Measurements from ENCODE around the gene KRTAP10-10.
A peak's percentile ranks its signal among the peaks of the same experiment; 100 is the strongest.
"Not testable (repeated sequence)": the region's sequence is repeated elsewhere in the genome, so short reads cannot be mapped to it uniquely, and the experiment has no call there.

Gene KRTAP10-10

GRCh38 chr21:44603109-44603875, 33.9 kb upstream of the KRTAP10-10 start:
- DNase-seq (ENCODE audit: low read depth) = no peak

GRCh38 chr21:44603911-44604310, 33.2 kb upstream of the KRTAP10-10 start:
- DNase-seq (ENCODE audit: low read depth) = no peak

- DNase-seq (ENCODE audit: low read depth) = no peak
Measured at GRCh38 chr21:44606495-44606894, 30.7 kb upstream of the KRTAP10-10 start.

GRCh38 chr21:44609193-44609592, 28.0 kb upstream of the KRTAP10-10 start:
- DNase-seq (ENCODE audit: low read depth) = no peak

GRCh38 chr21:44610157-44610843, 26.9 kb upstream of the KRTAP10-10 start:
- not testable (repeated sequence) for DNase-seq (ENCODE audit: low read depth)

GRCh38 chr21:44611551-44611950, 25.6 kb upstream of the KRTAP10-10 start:
- no peak for DNase-seq (ENCODE audit: low read depth)

- DNase-seq (ENCODE audit: low read depth) = no peak
Measured at GRCh38 chr21:44612029-44612486, 25.1 kb upstream of the KRTAP10-10 start, which contains the start of gene KRTAP10-8. TSS of gene KRTAP10-8 (plus strand) at chr21:44612079. CDS start at chr21:44612101, 22 bp downstream.

GRCh38 chr21:44612669-44613229, 24.4 kb upstream of the KRTAP10-10 start:
- DNase-seq (ENCODE audit: low read depth) = no peak

- no peak for DNase-seq (ENCODE audit: low read depth)
Measured at GRCh38 chr21:44613386-44614155, 23.6 kb upstream of the KRTAP10-10 start.

- no peak for DNase-seq (ENCODE audit: low read depth)
Measured at GRCh38 chr21:44614161-44614631, 23.0 kb upstream of the KRTAP10-10 start.

- DNase-seq (ENCODE audit: low read depth) = no peak
Measured at GRCh38 chr21:44614961-44615391, 22.2 kb upstream of the KRTAP10-10 start.

GRCh38 chr21:44615466-44615865, 21.7 kb upstream of the KRTAP10-10 start:
- DNase-seq (ENCODE audit: low read depth) = no peak

- DNase-seq (ENCODE audit: low read depth) = no peak
Measured at GRCh38 chr21:44615911-44616590, 21.1 kb upstream of the KRTAP10-10 start.

- DNase-seq (ENCODE audit: low read depth) = no peak
Measured at GRCh38 chr21:44616591-44616926, 20.6 kb upstream of the KRTAP10-10 start.

GRCh38 chr21:44617071-44617501, 20.1 kb upstream of the KRTAP10-10 start:
- no peak for DNase-seq (ENCODE audit: low read depth)

- DNase-seq (ENCODE audit: low read depth) = peak; percentile 14
Measured at GRCh38 chr21:44618504-44618903, 18.7 kb upstream of the KRTAP10-10 start.

GRCh38 chr21:44618909-44619308, 18.2 kb upstream of the KRTAP10-10 start:
- DNase-seq (ENCODE audit: low read depth) = no peak

GRCh38 chr21:44619886-44620285, 17.3 kb upstream of the KRTAP10-10 start:
- no peak for DNase-seq (ENCODE audit: low read depth)

- no peak for DNase-seq (ENCODE audit: low read depth)
Measured at GRCh38 chr21:44623575-44623974, 13.6 kb upstream of the KRTAP10-10 start.

- no peak for DNase-seq (ENCODE audit: low read depth)
Measured at GRCh38 chr21:44625756-44626155, 11.4 kb upstream of the KRTAP10-10 start.

GRCh38 chr21:44626262-44626661, 10.9 kb upstream of the KRTAP10-10 start:
- no peak for DNase-seq (ENCODE audit: low read depth)
